Activated CD4-positive, alpha-beta T cell treated with anti-CD3 and anti-CD28 coated beads, Interleukin-2, Interleukin-4, amounts not matched to agents 100 ng/mL and 50 ng/mL, durations not matched to agents 16 hours and 8 hours (primary cell): Measurements from ENCODE around the gene MAPK8IP2.
"Not testable (repeated sequence)": the region's sequence is repeated elsewhere in the genome, so short reads cannot be mapped to it uniquely, and the experiment has no call there.

ENCODE experiments used
- DNase-seq: peaks from one replicate; pipeline ENCODE4 v3.0.0-alpha.2; 2020; ENCODE audit warnings: low spot score

Gene MAPK8IP2

DNA sequence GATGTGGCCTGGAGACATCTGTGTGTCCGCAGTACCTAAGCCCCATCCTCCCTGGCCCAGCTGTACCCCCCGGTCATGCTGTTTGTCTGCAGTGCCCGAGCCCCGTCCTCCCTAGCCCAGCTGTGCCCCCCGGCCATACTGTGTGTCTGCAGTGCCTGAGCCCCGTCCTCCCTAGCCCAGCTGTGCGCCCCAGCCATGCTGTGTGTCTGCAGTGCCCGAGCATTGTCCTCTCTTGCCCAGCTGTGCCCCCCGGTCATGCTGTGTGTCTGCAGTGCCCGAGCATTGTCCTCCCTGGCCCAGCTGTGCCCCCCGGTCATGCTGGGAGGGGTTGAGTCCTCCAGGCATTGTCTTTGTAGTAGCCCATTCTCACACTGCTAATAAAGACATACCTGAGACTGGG is 35.0 kb downstream of the MAPK8IP2 start:
- no peak for DNase-seq

DNA sequence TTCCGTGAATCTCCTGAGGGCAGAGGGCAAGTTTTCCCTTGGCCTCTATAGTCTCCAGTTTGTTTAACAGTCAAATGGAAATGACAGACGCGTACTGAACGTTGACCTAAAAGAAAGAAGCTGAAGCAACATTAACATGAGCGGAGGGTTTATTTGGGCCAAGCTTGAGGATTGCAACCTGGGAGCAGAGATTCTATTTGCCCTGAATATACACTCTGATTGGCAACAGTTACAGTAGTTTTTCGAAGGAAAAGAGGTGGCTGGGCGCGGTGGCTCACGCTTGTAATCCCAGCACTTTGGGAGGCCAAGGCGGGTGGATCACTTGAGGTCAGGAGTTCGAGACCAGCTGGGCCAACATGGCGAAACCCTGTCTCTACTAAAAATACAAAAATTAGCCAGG is 39.7 kb downstream of the MAPK8IP2 start:
- DNase-seq: not testable (repeated sequence)

DNA sequence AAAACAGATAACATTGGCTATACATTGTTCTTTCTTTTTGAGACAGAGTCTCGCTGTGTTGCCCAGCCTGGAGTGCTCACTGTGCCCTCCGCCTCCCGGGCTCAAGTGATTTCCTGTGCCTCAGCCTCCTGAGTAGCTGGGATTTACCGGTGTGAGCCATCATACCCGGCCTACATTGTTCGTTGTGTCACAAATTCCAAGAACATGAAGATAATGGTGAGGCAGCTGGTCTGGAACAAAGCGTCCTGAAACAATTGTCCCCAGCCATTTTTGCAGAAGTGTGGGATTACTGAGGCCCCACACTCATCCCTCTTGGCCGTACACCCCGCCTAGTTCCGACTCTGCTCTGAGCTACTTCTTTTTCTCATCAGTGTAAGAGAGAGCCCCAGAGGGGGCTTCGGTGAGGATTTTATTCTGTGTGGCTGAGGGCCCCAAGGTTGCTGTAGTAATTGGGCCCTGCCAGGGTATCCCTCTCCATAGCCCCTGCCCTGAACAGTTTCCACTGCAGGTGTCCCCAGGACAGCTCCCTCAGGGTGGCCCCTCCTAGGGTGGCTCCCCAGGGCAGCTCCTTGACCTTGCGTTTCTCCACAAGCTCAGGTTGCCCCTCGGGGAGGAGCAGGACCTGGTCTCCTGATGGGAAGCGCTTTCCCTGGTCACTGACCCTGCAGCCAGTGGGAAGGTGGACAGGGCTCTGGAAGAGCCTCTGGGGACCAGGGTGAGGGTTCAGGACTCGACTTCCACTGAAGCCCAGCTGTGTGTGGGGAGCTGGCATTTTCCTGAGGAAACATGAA is 40.5 kb downstream of the MAPK8IP2 start:
- DNase-seq: no peak

DNA sequence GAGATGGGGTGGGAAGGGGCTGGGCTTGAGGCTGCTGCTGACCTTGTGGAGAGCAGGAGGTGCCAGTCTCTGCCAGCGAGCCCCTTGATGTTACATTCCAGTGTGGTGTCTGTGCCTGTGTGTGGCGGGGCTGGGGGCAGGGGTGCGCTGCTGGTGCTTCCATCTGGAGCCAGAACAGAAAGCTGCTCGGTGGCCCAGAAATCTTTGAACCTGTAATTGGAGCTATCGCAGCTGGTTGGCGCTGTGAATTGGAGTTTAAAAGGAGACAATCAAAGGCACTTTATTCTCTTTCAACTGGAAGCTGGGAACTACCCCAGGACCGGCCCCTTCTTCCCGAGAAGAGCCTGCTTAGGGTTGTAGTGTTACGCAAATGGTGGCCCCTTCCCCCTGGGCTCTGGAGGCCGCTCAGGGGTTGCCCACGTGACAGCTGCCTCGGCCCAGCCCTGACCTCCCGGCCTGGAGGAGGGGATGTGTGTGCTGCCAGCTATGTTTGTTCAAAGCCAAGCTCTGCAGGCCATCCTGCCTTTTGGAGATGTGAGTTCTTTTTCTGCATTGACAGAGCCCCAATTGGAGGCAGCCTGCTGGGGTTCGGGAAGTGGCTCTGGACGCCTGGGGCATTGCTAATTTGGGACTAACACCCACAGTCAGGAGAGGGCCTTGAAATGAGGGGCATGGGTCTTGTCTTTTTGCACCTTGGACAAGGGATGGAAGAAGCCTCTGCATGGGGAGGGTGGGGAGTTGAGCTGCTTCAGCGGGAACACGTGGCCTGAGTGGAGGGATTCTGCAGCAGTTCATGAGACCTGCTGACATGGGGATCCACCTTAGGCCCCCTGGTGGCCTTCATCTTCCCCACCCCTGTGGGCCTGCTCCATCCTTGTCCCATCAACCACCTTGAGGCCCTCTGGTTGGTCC is 41.4 kb downstream of the MAPK8IP2 start:
- DNase-seq: no peak

DNA sequence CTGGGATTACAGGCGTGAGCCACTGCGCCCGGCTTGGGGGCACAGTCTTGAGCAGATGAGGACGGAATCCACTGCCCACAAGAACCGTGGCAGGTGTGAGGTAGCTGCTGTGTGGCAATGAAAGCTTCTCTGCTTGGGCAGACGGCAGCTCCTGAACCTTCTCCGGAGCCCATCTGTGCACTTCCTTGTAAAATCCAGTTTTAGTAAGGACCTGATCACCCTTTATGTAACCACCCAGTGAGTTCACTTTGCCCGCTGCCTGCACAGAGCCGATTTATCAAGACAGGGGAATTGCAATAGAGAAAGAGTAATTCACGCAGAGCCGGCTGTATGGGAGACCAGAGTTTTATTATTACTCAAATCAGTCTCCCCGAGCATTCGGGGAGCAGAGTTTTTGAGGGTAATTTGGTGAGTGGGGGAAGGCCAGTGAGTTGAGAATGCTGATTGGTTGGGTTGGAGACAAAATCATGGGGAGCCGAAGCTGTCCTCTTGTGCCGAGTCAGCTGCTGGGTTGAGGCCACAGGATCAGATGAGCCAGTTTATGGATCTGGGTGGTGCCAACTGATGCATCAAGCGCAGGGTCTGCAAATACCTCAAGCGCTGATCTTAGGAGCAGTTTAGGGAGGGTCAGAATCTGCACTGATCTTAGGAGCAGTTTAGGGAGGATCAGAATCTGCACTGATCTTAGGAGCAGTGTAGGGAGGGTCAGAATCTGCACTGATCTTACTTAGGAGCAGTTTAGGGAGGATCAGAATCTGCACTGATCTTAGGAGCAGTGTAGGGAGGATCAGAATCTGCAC is 42.6 kb downstream of the MAPK8IP2 start:
- DNase-seq: not testable (repeated sequence)

DNA sequence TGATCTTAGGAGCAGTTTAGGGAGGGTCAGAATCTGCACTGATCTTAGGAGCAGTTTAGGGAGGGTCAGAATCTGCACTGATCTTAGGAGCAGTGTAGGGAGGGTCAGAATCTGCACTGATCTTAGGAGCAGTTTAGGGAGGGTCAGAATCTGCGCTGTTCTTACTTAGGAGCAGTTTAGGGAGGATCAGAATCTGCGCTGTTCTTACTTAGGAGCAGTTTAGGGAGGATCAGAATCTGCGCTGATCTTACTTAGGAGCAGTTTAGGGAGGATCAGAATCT is 43.2 kb downstream of the MAPK8IP2 start:
- not testable (repeated sequence) for DNase-seq

DNA sequence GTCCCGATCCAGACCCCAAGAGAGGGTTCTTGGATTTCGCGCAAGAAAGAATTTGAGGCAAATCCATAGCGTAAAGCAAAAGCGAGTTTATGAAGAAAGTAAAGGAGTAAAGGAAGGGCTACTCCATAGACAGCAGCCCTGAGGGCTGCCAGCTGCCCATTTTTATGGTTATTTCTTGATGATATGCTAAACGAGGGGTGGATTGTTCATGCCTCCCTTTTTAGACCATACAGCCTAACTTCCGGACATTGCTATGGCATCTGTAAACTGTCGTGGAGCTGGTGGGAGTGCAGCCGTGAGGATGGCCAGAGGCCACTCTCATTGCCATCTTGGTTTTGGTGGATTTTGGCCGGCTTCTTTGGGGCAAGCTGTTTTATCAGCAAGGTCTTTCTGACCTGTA is 52.7 kb downstream of the MAPK8IP2 start:
- no peak for DNase-seq

DNA sequence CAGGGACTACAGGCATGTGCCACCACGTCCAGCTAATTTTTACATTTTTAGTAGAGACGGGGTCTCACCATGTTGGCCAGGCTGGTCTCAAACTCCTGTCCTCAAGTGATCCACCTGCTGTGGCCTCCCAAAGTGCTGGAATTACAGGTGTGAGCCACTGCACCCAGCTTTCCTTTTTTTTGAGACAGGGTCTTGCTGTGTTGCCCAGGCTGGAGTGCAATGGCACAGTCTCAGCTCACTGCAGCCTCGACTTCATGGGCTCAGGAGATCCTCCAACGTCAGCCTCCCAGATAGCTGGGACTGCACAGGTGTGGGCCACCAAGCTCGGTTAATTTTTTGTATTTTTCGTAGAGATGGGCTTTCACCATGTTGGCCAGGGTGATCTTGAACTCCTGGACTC is 54.1 kb downstream of the MAPK8IP2 start:
- DNase-seq: not testable (repeated sequence)

DNA sequence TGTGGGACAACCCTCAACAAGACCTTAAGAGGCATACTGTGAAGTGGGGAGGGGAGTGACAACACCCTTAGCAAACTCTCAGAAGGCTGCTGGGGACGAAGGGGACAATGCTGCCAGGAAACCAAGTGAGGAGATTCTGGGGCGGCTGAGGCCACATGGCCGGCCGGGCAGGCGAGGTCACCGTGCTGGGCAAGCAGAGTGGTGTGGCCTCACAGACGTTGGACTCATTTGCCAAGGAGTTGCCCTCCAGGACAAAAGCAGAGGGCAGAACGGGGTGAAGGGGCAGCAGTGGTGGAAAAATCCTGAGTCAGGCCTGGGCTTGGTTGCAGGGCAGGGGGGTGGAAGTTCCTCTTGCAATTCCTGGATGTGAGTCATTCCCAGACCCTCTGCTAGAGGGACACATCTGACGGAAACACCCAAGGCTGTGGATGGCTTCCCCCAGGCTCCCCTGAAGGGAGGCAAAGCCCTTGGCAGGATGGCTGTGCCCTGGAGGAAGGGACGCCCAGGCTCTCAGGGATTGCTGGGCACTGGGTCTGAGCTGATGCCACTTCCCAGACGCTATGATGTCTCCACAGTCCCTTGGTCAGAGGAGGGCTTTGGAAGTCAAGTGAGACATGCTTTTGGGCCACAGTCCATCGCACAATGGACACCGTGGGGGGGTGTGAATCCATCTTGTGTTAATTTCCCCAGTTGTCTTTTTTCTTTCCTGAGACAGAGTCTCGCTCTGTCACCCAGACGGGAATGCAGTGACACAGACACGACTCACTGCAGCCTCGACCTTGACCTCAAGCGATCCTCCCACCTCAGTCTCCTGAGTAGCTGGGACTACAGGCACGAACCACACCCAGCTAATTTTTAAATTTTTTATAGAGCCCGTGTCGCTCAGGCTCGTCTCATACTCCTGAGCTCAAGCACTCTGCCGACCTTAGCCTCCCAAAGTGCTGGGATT is 55.8 kb downstream of the MAPK8IP2 start:
- DNase-seq: no peak

DNA sequence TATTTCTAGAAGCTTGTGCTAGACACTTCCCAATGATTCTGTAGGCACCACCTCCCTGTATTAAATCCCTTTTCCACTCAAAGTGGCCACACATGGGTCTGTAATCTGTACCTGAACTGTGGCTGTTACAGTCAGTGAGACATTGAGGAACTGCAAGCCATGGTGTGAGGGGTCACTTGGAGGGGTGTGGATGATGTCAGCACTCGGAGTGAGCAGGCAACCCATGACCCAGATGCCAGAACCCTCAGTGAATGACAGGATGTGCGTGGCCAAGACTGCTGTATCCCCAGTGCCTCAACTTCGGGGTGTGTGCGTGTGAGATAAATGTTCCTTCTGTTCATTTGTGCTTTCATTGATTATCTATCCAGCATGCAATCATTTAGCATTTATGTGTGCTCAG is 57.3 kb downstream of the MAPK8IP2 start:
- DNase-seq: no peak

DNA sequence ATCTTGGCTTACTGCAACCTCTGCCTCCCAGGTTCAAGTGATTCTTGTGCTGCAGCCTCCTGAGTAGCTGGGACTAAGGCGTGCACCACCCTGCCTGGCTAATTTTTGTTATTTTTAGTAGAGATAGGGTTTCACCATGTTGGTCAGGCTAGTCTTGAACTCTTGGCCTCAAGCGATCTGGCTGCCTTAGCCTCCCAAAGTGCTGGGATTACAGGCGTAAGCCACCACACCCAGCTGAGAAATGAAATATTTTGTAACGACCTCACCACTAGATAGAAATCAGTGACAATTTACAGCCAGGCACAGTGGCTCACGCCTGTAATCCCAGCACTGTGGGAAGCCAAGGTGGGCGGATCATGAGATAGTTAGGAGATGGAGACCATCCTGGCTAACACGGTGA is 59.1 kb downstream of the MAPK8IP2 start:
- not testable (repeated sequence) for DNase-seq

DNA sequence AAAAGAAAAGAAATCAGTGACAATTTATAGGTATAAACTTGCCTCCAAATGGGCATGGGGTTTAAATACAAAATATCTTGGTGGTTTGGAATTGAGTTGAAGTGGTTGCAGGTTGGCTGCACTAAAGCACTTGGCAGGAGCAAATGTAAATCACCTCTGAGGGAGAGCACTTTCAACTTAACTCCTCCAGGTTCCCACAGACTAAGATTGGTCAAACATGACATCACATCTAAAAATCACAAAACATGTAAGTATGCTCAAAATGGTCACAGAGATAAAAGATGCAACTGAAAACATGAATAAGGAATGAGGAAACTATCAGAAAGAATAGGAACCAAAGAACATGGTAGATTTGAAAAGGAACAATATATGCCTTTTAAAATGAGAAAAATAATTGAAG is 59.7 kb downstream of the MAPK8IP2 start:
- no peak for DNase-seq
